Measurements from ENCODE around the gene SLC22A15.
"Not testable (repeated sequence)": the region's sequence is repeated elsewhere in the genome, so short reads cannot be mapped to it uniquely, and the experiment has no call there.

GRCh38 chr1:116046933-116047332 is 70.6 kb downstream of the SLC22A15 start:
- TF ChIP-seq POLR2A (IDR thresholded peaks at IDR 0.05; ENCODE audit: low read length); GATA1 (IDR thresholded peaks at IDR 0.05; ENCODE audit: low read depth, low read length): not testable (repeated sequence)
